H4 (cell line): ENCODE results near the gene CHST15. TPM values are rescaled to one million over a fixed set of nuclear protein-coding genes. Genes with fewer than 3 reads are reported as not detected.

Source experiments
- DNase-seq: peaks from one replicate; pipeline ENCODE4 v3.0.0-alpha.2; 2015; ENCODE audit warnings: low spot score
- total RNA-seq: library from RNA; depleted of rRNA; stranded (reverse); fragments of >200 nt; shearing (Covaris generic); gene quantifications from 2 replicates; pipeline ENCODE4 v1.2.3, GENCODE V29; 2014

CHST15 gene
- total RNA-seq, 1 experiment from 2014 or later = 4.0 TPM

GRCh38 chr10:124083047-124083739, 10.2 kb downstream of the CHST15 start:
- no peak for DNase-seq

DNA sequence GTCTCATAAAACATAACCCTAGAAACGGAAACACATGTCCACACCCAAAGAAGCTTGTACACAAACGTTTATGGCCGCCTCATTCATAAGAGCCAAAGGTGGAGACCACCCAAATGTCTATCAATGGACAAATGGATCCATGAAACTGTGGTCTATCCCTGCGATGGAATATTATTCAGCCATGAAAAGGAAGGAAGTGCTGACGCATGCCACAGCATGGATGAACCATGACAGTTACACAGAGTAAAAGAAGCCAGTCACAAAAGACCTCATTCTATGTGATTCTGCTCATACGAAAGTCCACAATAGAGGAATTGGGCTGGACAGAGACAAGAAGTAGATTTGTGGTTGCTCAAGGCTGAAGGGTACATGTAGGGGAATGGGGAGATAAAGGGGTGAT, 10.8 kb downstream of the CHST15 start:
- no peak for DNase-seq

GRCh38 chr10:124081547-124082140, 11.8 kb downstream of the CHST15 start:
- no peak for DNase-seq

GRCh38 chr10:124079864-124080263, 13.5 kb downstream of the CHST15 start:
- no peak for DNase-seq

GRCh38 chr10:124078714-124079113, 14.7 kb downstream of the CHST15 start:
- no peak for DNase-seq

- no peak for DNase-seq
Observed at GRCh38 chr10:124078028-124078427, 15.4 kb downstream of the CHST15 start.

DNA sequence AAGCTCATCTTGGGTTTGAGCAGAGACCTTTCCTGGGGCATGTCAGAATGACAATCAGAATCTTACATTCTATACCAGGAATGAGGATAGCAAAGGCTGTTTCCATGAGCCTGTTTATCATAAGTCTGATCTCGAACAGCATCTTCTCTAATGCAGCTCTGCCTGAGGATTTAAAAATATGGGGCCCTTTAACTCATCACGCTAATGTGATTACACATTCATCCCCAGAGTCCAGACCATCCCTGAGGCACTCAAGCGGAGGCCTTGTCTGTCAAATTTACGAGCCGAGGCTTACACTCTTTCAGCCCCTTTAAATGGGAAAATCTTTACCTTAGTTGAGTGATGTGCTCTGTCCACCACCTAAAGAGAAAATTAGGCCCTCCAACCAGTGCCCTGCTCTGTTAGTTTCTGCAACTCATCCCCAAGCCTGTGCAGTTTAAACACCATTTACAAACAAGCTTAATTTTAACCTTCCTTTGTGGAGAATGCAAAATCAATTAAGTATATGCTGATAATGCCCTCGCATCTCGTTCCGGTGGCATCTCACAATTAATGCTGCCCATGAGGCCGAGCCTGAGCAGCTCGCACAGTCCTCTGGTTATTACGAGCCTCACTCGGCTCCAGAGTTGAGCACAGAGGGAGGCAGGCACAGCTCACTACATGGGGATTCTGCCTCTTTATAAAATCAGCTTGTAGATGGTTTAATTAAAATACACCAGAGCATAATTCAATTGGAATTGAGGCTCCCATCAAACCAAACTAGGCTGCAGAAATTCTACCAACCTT, 16.0 kb downstream of the CHST15 start:
- no peak for DNase-seq

DNA sequence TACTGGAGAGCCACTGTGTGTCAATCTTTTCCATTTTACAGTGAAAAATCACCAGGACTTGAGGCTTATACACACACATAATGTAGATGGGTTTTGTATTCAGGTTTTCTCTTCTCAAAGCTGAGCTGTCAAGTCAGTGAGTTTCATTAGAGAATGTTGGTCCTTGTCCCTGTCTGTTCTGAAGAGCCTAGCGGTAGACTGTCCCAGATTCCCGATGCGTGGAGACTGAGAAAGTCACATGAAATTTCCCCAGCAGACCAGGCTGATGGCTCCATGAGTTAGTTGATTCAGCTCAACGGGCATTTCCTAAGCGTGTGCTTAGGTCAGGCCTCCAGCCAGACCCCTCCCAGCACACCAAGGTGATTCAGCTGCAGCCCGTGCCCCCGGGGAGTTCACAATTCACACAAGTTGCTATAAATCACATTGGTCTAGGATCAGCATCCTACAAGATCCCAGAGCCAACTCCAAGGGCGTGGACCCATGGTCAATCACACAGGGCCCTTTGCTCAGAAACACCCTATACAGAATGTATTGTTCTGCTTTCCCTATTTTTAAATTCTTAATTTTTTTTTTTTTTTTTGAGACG, 17.2 kb downstream of the CHST15 start:
- DNase-seq = no peak

GRCh38 chr10:124075231-124075955, 18.0 kb downstream of the CHST15 start:
- no peak for DNase-seq

DNA sequence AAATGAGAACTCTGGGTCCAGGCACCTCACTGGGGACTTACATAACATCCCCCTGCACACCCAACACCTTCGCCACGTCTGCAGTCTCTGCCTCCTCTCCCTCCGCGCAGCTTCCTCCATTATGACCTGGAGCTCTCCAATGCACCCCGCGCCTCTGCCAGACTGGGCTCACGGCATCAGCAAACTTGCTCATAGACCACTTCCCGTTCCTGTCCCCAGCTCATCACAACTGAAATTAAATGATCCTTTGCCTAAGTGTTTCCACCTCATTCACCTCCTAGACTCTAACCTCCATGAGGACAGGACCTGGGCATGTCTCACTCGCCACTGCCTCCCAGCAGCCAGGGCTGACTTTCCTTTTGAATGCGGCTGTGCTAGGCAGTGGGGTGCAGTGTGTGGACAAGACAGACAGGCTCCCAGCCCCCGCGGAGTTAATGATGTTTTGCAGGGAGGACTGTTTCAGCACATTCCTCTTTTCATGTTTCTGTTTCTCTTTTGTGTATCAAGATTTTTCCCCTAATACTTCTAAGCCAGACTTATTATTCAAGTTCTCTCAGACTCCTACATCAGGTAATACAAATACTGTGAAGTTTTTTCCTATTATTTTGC, 18.8 kb downstream of the CHST15 start:
- no peak for DNase-seq

- DNase-seq = no peak
Observed at GRCh38 chr10:124073978-124074377, 19.4 kb downstream of the CHST15 start.

- no peak for DNase-seq
Observed at GRCh38 chr10:124072541-124072940, 20.9 kb downstream of the CHST15 start.

DNA sequence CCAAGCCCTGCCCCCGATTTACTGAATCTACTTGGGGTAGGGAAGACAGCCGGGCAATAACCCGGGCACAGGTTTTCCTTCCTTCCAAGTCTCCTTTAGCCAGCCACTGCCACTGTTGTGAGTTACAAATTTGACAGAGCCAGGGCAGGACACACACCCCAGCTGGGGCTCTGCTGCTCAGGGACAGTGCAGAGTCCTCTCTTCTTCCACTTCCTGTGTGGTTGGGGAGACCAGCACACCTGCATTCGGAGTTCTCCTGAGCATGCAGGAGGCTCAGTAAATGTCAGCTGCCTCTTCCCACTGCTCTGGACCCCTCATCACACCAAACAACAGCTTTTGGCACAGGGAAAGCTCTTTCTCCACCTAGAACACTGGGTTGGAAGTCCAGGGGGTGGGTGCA, 21.3 kb downstream of the CHST15 start:
- no peak for DNase-seq

GRCh38 chr10:124071141-124071540, 22.3 kb downstream of the CHST15 start:
- DNase-seq = no peak

- DNase-seq = no peak
Observed at GRCh38 chr10:124070666-124071065, 22.7 kb downstream of the CHST15 start.

DNA sequence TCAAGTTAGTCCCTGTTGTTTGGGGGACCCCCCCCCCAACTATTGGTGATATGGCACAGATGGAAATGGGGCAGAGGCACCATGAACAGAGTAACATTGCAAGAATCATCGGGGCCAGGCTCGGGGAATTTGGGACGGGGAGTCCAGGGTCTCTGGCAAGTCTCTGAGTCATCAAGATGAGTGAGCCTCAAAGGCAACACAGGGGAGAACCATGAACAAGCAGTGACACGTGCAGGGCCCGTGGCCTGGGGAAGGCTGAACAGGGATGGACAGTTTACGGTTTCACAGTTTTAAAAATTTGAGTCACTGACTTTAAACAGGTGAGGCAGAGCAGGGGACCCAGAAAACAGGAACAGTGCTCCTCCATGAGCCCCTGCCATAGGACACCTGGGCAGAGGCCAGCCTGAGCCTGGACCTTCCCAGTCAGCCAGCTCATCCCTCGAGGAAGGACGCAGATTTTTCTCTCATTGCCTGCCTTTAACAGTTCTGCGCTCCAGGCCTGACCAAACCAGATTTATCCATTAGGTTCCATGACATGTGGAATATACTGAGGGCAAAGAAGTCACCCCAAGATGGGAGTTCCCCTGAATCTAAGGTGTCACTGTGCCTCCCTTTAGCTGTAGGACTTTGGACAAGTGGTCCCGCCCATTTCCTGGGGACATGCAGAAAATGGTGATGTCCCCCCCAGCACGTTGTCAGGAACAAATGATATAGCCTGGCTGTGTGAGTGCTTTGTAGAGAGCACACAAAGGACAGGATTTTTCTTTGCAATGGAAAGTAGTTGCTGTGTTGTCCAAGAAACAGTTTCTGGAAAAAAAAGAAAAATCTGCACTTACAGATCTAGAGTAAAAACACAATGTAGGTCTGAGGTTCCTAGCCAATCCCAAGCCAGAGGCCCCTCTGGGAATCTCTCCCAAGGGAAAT, 23.8 kb downstream of the CHST15 start:
- no peak for DNase-seq

DNA sequence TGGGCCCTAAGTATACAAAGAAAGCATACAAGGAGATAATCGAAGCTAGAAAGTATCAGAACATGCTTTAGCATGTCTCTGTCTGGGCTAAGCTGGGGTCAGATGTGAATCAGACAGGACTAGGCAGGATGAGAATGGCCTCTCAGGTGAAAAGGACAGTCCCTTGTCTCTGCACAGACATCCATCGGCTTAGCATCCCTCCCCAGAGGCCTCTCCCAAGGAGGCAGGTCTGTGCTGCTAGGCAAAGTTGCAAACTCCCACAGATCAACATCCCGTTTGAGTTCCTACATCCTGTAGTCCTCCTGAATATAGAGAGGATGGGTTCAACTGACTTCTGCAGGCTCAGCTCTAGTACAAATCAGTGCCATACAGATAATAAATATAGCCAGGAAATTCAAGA, 24.5 kb downstream of the CHST15 start:
- no peak for DNase-seq

DNA sequence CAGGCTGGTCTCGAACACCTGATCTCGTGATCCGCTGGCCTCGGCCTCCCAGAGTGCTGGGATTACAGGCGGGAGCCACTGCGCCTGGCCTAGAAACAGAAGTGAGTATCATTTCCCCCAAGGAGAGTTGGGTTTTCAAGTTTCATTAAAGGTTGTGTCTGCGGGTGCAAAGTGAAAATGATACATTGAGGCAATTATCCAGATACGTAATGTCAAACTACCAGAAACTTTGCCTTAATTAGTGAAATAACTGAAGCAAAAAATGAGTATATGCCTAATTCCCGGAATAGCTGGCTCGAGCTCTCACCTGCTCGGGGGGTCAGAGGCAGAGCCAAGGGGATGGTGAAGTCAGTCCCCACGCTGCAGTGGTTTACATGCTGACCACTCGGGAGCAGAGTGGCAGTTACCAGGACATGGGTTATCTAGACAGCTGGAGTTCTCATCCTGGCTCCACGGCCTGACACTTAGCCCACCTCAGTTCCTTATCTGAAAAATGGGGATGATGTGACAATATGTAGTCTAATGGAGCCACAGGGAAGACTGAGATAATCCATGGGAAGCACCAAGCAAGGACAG, 25.5 kb downstream of the CHST15 start:
- DNase-seq = no peak

GRCh38 chr10:124066781-124067714, 26.4 kb downstream of the CHST15 start:
- no peak for DNase-seq
